GM18909 (cell line): ENCODE data around the gene PSMF1.

Experiments used
- ATAC-seq: cut with Tn5 transposase; IDR thresholded peaks from one replicate; pipeline ENCODE4 v1.9.1; 2021; ENCODE audit warnings: mild to moderate bottlenecking; ENCODE audit not compliant: unreplicated experiment, poor library complexity

The PSMF1 gene

DNA sequence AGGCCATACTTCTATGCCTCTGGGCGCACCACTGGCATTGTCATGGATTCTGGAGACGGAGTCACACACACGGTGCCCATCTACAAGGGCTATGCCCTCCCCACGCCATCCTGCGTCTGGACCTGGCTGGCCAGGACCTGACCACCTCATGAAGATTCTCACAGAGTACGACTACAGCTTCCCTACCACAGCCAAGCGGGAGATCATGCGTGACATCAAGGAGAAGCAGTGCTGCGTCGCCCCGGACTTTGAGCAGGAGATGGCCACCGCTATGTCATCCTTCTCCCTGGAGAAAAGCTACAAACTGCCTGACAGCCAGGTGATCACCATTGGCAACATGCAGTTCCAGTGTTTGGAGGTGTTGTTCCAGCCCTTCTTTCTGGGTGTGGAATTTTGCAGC lies 42.6 kb downstream of the PSMF1 start:
- no peak for ATAC-seq

DNA sequence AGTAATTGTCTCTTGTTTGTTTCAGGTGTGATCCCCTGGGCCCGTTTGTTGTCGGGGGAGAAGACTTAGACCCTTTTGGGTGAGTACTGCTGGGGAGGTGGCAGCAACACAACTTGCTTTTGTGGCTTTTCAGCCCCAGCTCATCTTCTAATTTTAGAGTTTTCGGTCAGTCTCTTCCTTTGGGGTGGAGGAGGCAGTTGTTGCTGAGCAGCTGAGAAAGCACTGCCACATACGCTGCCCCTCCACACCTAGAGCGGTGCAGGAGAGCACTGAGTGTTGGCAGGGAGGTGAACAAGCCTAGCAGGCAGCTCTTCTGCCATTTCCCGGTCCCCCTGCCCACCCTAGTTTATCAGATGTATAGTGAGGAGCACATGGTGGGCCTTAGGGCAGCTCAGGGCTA lies 44.7 kb downstream of the PSMF1 start:
- ATAC-seq = no peak

DNA sequence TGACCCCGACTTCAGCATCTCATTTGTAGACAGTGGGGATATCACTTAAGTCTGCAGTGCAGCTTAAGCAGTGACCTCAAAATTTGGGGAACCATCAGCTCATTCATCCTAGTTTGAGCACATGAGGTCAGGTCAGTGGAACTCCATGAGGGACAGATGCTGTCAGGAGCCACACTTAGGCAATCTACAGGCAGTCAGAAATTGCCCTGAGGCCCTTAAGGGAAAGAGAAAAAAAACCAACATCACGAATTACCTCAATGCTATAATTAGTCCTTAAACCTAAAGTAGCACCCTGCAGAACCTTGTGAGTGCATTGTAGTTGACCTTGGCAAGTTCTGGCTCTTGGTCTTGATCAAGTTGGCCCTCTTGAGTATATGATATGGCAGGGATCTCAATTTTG lies 45.3 kb downstream of the PSMF1 start:
- no peak for ATAC-seq

DNA sequence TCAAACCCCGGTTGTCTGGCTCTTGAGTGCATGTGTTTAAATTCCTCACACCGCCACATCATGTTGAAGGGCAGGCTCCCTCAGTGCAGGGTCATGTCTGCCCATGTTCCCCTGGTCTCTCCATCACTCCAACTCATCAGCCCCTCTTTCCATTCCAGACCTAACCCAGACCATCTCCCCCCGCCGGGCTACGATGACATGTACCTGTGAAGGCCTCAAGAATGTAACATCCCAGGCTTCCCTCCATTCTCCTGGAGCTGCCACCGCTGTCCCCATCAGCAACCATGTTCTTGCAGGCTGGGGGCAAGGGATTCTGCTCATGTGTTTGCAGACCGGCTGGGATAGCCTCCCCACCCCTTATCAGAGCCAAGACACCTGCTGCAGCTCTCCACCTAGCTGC lies 46.5 kb downstream of the PSMF1 start:
- no peak for ATAC-seq

DNA sequence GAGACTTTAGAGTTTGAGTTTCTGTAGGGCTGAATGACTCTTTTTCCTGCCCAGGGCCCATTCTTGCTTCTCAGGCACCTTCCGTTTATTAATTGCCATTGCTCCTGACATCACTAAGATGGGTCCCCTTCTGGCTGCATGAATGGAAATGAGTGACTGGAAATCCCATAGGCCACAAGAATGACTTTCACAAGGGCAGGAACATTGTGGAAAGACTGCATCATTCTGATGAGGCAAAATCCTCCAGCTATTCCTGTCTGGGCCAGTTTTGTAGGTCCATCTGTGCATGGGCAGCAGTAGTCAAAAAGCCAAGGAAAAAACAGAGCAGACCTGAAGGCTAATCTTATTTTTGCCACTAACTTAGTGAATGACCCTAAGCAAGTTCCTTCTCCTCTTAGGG lies 47.1 kb downstream of the PSMF1 start:
- ATAC-seq = no peak

DNA sequence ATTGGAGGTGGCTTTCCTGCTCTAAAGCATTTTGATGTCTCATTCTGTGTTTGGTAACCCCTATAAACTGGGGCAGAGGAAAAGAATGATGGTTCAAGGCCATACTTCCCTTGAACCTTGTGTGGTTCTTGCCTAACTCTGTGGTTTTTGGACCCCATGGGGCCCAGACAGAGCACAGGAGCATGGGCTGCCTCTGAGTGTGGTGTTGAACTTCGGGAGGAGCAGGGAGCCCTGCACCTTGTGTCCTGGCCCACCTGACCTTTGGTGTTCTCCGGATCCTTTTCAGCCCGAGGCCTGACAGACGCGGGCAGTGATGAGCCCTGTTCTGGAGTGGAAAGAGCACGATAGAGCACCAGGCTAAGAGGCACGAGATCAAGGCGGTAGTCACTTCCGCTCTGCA lies 47.5 kb downstream of the PSMF1 start:
- no peak for ATAC-seq

DNA sequence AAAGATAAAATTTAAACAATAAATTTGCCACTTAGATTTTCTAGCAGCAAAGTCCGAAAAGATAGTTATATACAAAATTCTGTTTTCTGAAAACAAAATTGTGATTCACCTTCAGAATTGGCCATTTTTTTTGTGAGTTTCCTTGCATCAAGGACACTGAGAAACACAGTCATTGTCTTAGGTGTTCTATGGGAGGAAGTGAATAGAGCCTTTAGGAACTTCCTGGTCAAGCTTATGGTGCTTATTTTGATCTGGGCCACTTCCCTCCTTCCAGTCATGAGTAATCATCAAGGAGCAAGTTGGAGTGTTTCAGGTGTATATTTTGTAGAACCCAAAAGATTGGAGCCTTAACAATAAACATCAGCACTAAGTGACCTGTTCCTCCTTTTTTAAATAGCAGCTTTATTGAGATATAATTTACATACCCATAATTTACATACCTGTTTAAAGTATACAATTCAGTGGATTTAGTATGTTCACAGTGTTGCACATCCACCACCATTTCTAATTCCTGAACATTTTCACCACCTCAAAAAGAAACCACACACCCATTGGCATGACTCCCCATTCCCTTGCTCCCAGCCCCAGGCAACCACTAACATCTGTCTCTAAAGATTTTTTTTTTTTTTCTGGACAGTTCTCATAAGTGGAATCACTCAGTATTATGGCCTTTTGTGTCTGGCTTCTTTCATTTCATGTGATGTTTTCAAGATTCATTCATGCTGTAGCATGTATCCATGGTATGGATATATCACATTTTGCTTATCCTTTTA lies 48.7 kb downstream of the PSMF1 start:
- no peak for ATAC-seq

DNA sequence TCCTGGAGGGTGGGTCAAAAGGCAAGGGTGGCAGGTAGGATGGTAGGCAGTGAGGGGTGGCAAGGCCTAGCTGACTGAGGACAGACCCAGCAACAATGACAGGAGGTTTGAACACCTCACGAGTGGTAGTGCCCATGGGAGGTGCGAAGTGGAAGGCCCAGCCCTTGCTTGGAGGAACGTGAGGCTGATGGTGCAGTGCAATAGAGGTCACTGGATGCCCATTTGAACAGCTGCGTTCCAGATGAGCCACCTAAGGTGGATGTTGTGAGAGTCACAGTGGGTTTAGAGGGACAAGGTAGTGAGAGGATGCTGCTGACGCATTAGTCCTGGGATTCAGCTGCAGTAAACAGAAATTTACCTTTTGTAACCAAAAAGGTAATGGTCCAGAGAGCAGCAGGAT lies 50.8 kb downstream of the PSMF1 start:
- no peak for ATAC-seq

DNA sequence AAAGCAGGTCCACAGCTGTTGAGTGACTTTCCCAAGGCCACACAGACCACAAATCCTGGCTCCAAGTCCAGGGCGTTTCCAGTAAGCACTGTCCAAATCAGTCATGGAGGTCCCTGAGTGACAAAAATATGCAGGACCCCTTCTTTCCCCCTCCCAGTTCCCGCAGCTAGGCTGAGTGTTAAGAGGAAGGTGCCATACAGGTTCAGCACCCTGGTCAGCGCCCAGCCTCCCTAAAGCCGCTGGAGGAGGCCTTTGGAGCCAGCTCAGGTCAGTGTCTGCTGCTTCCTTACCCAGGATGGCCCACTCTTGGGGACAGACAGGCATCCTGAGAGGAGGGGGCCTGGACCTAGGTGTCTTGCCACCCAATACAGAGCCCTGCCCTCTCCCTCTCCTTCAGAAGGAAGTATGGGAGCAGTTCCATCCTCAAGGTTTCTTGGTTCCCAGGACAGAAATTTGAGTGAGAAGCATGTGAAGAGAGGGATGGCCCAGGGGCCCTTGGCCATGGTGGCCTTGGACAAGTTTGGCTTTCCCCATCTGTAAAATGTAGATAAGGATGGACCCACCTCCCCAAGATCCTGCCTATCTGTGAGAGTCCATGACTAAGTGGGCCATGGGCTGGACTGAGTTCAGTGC lies 53.2 kb downstream of the PSMF1 start:
- no peak for ATAC-seq

DNA sequence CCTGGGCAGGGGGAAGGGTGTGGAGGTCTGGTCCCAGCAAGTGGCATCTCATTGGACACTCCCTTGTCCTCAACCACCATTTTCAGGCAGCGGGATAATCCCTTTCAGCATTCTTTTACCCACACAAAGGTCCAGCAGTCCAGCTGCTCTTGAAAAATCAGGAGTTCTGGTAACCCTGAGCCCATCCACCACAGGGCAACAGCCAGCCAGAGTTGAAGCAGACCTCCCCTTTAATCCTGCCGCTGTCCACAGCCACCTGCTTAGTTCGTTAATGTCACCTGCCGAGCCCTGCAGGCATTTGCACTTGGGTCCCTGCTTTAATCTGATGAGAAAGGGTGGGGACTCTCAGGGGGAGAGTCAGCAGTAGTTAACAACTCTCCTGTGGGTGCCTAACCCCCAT lies 55.3 kb downstream of the PSMF1 start:
- ATAC-seq = no peak

DNA sequence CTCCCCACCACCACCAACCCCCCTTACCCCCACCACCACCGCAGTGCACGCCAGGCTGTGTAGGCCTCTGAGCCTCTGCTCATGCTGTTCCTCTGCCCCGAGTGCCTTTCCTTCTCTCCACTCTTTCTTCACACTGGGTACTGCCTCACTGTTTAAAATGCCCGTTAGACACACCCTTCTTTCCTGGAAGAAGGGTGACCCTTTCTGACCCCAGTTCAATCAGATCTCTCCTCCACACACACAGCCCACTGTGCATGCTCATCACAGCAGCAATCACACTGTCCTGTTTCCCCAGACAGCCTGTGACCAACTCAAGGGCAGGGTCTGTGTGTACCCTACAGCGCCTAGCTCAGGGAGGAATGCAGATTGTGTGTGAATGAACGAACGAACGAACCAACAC lies 56.4 kb downstream of the PSMF1 start:
- ATAC-seq = no peak

DNA sequence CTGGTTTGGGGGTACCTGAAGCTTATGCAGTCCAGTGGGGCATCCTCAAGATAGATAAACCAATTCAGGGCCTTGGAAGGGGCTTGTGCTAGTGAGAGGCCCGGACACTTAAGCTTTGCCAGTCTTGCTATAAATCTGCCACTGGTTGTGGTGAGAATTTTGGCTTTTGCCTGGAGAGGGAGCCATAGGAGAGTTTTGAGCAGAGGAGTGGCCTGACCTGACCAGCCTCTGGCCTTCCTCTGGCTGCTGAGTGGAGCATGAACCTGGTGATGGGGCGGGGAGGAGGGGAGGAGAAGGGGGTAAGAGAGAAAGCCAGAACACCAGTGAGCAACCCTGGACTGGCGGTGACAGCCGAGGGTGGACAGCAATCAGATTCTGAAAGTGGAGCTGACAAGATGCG lies 59.3 kb downstream of the PSMF1 start:
- ATAC-seq = no peak

DNA sequence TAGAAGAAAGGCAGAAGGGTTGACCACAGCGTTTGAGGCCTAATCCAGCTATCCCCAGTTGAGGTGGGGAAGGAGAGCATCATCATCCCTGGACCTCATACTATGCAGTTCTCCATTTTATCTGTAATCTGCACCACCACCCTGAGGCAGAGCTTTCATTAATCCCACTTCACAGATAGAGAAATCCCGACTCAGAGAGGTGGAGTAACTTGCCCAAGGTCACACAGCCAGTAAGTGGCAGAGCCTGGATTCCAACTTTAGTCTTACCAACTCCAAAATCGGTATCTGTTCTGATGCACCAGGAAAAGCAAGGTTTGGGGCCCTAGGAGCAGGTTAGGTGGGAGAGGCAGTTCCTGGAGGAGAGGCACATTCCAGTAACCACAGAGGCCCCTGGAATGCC lies 59.7 kb downstream of the PSMF1 start:
- no peak for ATAC-seq

DNA sequence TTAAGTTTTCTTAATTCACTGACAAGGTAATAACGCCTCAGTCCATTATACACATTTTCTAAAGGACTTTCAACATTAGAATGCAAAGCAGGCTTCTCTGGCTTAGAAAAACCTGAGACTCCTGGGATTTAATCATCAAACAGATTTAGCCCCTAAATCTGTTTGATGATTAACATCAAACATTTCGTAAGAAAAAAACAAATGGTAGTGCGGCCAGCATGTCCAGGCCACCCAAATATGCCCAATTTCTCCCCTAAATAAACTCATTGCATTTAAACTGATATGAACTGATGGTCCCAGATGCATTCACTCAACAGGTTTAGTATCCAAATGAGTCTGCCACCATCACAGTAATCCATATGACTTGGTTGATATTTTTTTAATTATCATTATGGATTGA lies 60.2 kb downstream of the PSMF1 start:
- ATAC-seq = no peak

DNA sequence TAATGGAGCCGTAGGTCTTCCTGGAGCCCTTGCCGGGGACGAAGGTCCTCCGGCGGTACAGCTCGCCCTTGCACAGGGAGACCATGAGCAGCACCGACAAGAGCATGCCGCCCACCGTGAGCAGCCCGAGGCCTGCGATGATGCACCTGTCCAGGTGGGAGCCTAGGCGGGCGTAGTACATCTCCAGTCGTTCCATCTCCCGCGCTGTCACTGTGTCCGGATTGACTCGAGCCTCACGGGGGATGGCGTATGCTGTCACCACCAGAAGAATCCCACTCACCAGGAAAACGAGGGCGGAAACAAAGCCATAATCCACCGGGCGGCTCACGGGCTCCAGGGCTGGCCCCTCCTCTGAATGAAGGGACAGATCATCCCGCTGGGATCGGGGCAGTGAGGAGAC lies 62.5 kb downstream of the PSMF1 start:
- no peak for ATAC-seq

DNA sequence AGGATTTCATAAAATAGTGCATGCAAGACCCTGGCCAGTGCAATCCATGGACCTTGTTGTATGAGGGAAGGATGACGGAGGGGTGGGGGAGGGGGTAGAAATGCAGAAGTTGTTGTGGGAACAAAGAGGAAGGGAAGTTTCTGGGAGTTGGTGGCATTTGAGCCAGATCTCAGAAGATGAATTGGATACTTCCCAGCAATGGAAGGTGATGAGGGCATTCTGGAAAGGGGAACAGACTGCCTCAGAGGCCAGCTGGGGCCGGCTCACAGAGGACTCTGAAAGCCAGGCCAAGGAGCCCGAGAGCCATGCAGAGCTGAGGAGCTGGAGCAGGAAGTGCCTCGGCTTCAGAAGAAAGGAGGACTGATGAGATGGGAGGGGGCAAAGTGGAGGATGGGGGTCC lies 63.7 kb downstream of the PSMF1 start:
- no peak for ATAC-seq

DNA sequence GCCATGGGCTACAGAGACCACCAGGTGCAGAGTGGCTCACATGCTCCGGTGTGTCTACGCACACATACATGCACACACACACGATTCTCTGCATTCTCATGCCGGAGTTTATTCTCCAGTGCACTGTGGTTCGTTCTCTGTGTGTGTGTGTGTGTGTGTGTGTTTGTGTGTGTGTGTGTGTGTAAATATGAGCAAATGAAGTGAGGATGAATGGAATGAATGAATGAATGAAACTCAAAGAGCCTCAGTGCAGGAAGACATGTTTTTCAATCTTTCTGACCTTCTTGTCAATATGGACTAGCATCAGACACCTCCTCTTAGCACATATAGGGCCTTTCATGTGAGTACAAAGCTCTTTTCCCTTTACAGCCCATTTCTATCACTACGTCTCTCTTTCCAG lies 64.8 kb downstream of the PSMF1 start:
- no peak for ATAC-seq

DNA sequence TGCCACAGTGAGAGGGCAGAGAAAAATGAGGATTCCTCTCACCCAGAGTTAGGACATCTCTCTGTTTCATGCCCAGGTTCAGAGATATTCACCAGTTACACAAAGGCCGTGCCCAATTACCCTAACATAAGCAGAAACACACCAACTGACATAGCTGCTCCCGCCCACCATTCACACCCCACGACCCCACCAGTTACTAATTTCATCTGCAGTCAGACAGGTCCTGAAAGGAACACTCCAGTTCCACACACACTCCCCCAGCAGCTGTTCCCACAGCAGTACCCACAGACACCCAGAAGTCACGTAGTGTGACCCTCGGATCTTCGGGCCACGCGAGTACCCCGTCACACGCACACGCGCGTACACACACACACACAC lies 65.8 kb downstream of the PSMF1 start:
- no peak for ATAC-seq

DNA sequence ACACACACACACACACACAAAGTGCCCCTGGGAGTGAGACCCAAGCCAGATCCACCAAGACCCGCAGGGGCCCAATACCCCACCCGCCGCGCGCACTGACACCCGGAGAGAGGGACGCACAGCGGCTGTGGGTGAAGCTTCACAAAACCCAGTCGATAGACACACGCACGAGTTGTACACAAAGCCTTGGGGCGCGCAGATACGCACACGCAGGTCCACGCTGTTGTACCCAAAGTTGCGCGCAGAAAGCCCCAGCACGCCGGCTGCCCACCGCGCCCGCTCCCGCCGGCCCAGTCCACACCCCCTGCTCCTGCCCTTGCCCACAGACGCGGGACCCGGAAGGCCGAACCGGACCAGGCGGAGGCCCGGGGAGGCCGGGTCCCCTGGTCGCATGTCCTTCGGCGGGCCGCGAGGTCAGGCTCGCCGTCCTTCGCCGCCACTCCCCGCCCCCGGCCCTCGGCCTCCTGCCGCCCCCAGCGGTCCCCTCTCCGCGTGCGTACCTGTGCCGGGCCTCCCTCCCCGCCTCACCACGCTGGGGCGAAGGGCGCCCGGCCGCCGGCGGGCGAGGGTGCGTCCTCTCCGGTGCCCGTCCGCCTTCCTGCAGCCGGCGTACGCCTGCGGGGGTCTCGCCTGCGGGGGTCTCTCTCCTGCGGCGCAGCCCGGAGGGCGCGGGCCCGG lies 66.4 kb downstream of the PSMF1 start, which contains the start of gene TMEM74B:
Gene TMEM74B, minus strand, starts transcription at position 344 of the 678 bp plus-strand sequence. CDS start 1,180 bp downstream, outside the sequence.
- ATAC-seq = no peak

DNA sequence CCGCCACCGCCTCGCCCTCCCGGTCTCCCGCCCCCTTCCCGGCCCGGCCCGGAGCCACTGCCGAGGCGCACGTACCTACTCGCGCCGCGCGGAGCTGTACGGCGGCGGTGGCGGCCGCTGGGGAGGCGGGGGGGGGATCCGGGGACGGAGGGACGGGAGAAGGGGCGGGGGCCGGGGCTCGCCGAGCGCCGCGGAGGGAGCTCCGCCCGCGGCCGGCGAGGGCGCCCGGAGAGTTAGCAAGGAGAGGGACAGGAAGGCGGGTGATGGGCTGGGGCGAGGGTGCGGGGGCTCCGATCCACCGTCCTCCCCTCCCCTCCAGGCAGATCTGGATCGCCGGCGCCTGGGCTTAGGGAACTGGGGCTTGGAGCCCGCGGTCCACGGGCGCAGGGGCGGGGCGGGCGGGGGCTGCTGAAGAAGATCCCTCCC lies 66.9 kb downstream of the PSMF1 start:
- no peak for ATAC-seq

DNA sequence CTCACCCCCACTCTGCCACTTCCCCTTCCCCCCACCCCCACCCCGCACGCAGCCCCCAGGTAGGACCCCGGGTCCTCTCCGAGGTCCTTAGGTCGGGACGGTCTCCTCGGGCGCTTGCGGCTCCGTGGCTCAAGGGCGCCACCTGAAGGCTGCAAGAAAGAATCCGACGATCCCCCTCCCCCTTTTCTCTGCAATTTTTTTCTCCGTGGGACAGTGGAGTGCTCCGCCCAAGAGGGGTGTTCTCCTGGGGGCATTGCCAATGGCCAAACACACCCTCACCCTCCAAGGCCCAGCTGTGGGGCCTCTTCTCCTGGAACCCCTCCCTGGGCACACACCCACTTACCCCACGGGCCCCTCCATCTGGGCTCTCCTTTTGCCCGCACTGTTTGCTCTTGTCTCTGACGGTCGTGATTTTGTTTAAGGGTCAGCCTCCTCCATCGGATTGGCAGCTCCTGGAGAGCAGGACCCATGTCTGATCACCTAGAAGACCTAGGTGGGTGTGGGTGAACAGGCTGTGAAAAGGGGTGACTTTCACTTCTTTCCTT lies 67.5 kb downstream of the PSMF1 start:
- ATAC-seq = no peak
